ENCODE measurements around the gene SECISBP2L.
"Not testable (repeated sequence)": the region's sequence is repeated elsewhere in the genome, so short reads cannot be mapped to it uniquely, and the experiment has no call there.

SECISBP2L gene

GRCh38 chr15:48992545-48992944 lies 53.7 kb downstream of the SECISBP2L start:
- no peak for DNase-seq

GRCh38 chr15:48992096-48992495 lies 54.1 kb downstream of the SECISBP2L start:
- no peak for DNase-seq

GRCh38 chr15:48989170-48989569 lies 57.1 kb downstream of the SECISBP2L start:
- DNase-seq, result no peak

- DNase-seq, result no peak
Observed at GRCh38 chr15:48987142-48987541, 59.1 kb downstream of the SECISBP2L start.

- no peak for DNase-seq
Observed at GRCh38 chr15:48986240-48986639, 60.0 kb downstream of the SECISBP2L start.

GRCh38 chr15:48985516-48985915 lies 60.7 kb downstream of the SECISBP2L start:
- DNase-seq, result no peak

GRCh38 chr15:48984811-48985352 lies 61.4 kb downstream of the SECISBP2L start:
- no peak for DNase-seq

- no peak for DNase-seq
Observed at GRCh38 chr15:48984021-48984710, 62.1 kb downstream of the SECISBP2L start.

- no peak for DNase-seq
Observed at GRCh38 chr15:48983300-48983699, 62.9 kb downstream of the SECISBP2L start.

- DNase-seq, result no peak
Observed at GRCh38 chr15:48981941-48982340, 64.3 kb downstream of the SECISBP2L start.

- DNase-seq, result no peak
Observed at GRCh38 chr15:48978638-48979037, 67.6 kb downstream of the SECISBP2L start.

- DNase-seq, result no peak
Observed at GRCh38 chr15:48976444-48977088, 69.7 kb downstream of the SECISBP2L start.

- DNase-seq, result no peak
Observed at GRCh38 chr15:48975472-48976419, 70.5 kb downstream of the SECISBP2L start.

- DNase-seq, result no peak
Observed at GRCh38 chr15:48974882-48975281, 71.4 kb downstream of the SECISBP2L start.

GRCh38 chr15:48972750-48973503 lies 73.3 kb downstream of the SECISBP2L start:
- no peak for DNase-seq

- not testable (repeated sequence) for DNase-seq
Observed at GRCh38 chr15:48970926-48971325, 75.3 kb downstream of the SECISBP2L start.

- DNase-seq, result no peak
Observed at GRCh38 chr15:48968066-48968465, 78.2 kb downstream of the SECISBP2L start.

GRCh38 chr15:48967336-48967735 lies 78.9 kb downstream of the SECISBP2L start:
- no peak for DNase-seq

GRCh38 chr15:48966595-48967301 lies 79.5 kb downstream of the SECISBP2L start:
- no peak for DNase-seq

GRCh38 chr15:48965972-48966371 lies 80.3 kb downstream of the SECISBP2L start:
- no peak for DNase-seq

- no peak for DNase-seq
Observed at GRCh38 chr15:48964898-48965297, 81.3 kb downstream of the SECISBP2L start.

Measured in NCI-H187 treated with DMSO at 0.1 percent for 48 hours (cell line).